ENCODE measurements around the gene RAB13. TPM values are rescaled to one million over a fixed set of nuclear protein-coding genes. Genes with fewer than 3 reads are reported as not detected.

RAB13 gene
- total RNA-seq, 1 donor from 2014 or later = 83.3 TPM

DNA sequence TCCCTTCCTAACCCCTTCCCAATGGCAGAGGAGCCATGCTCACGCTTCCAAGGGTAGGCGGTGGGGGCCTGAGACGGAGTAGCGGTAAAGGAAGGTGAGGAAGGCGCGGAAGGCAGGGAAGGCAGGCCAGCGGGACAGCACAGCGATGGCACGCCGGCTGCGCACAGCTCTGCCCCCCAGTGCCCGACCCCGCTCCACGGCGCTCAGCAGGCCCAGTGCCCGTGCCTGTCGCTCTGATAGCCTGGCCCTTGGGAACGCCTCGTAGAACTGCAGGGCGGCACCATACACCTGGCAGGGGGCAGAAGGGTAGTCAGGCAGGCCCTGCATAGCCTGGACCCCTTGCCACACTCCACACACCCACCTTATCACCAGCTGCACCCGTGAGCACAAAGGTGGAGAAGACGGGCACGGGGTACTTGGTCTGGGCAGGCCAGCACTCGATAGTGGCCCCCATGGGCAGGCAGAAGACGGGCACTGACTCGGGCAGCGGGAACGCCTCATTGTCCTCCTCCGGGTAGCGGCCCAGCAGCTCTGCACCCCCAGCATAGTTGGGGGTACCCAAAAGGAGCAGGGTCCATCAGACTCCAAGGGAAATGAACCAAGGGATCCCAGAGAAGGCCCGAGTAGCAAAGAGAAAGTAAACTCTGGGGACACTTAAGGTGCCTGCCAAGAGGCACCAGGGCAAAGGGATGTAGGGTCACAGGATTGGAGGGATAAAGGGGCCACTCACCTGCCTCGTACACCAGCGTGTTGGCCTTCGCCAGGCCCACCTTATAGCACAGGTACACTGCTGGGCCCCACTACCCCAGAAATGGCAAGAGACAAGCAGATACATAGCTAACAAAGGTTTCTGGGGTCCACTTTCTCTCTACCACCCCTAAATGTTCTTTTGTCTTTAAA lies 44.1 kb downstream of the RAB13 start:
- H3K36me3 Mint-ChIP-seq (ENCODE audit: insufficient read depth) = peaks cover 2% of the 10 kb centered on the region
- H3K27ac Mint-ChIP-seq = no peak overlapping the region
- no peaks in the 10 kb centered on the region for H3K9me3 Mint-ChIP-seq (ENCODE audit: low read depth)
- H3K4me3 Mint-ChIP-seq (ENCODE audit: low read depth) = no peak overlapping the region
- no peak for DNase-seq (ENCODE audit: low spot score, unreplicated experiment)
- TF ChIP-seq, protein P1, sequence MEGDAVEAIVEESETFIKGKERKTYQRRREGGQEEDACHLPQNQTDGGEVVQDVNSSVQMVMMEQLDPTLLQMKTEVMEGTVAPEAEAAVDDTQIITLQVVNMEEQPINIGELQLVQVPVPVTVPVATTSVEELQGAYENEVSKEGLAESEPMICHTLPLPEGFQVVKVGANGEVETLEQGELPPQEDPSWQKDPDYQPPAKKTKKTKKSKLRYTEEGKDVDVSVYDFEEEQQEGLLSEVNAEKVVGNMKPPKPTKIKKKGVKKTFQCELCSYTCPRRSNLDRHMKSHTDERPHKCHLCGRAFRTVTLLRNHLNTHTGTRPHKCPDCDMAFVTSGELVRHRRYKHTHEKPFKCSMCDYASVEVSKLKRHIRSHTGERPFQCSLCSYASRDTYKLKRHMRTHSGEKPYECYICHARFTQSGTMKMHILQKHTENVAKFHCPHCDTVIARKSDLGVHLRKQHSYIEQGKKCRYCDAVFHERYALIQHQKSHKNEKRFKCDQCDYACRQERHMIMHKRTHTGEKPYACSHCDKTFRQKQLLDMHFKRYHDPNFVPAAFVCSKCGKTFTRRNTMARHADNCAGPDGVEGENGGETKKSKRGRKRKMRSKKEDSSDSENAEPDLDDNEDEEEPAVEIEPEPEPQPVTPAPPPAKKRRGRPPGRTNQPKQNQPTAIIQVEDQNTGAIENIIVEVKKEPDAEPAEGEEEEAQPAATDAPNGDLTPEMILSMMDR (IDR thresholded peaks at IDR 0.05; ENCODE audit: unreplicated experiment) = no peak
- H3K27me3 Mint-ChIP-seq = no peaks in the 10 kb centered on the region
- H3K4me1 Mint-ChIP-seq (ENCODE audit: low read depth) = peaks cover 7% of the 10 kb centered on the region

DNA sequence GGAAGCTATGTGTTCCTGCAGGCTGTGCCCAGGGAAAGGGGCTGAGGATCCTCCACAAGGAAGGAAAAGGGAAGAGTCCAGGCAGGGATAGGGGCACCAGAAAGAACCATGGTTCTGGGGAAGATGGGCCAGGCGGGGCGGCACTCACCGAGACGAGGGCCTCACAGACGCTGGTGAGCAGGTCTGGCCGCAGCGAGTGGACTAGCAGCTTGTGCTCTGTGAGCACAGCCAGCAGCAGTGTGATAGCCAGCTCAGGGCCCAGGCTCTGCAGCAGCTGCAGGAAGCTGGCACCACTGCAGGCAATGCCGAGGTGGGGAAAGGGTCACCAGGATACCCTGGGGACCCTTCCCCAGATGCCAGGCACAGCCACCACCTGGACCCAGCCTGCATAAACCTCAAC lies 45.4 kb downstream of the RAB13 start:
- H3K27me3 Mint-ChIP-seq = no peaks in the 10 kb centered on the region
- H3K4me3 Mint-ChIP-seq (ENCODE audit: low read depth) = no peak overlapping the region
- H3K27ac Mint-ChIP-seq = no peak overlapping the region
- peaks cover 6% of the 10 kb centered on the region for H3K36me3 Mint-ChIP-seq (ENCODE audit: insufficient read depth)
- no peaks in the 10 kb centered on the region for H3K9me3 Mint-ChIP-seq (ENCODE audit: low read depth)
- TF ChIP-seq, protein P1 (IDR thresholded peaks at IDR 0.05; ENCODE audit: unreplicated experiment) = no peak
- no peak for DNase-seq (ENCODE audit: low spot score, unreplicated experiment)
- peaks cover 5% of the 10 kb centered on the region for H3K4me1 Mint-ChIP-seq (ENCODE audit: low read depth)

DNA sequence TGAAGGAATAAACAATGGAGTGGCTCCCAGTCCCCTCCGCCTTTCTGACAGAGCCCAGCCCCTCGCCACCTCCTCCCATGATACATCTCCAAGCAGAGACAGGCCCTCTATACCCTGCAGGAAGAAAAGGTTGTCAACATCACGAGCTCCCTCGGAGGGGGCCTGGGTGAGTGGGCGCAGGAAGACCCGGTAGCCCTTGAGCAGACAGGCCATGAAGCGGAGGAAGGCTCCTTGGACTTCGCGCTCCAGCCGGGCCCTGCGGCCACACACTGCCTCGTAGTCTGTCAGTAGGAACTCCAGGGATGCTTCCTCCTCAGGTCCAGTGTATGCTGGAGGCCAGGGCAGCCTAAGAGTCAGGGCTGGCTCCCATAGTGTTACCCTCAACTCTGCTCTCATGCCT lies 46.7 kb downstream of the RAB13 start:
- peaks cover 6% of the 10 kb centered on the region for H3K36me3 Mint-ChIP-seq (ENCODE audit: insufficient read depth)
- H3K9me3 Mint-ChIP-seq (ENCODE audit: low read depth) = no peaks in the 10 kb centered on the region
- peaks cover under 1% of the 10 kb centered on the region for H3K4me1 Mint-ChIP-seq (ENCODE audit: low read depth)
- no peaks in the 10 kb centered on the region for H3K27me3 Mint-ChIP-seq
- no peak for DNase-seq (ENCODE audit: low spot score, unreplicated experiment)
- TF ChIP-seq, protein P1 (IDR thresholded peaks at IDR 0.05; ENCODE audit: unreplicated experiment) = no peak
- H3K27ac Mint-ChIP-seq = no peak overlapping the region
- no peak overlapping the region for H3K4me3 Mint-ChIP-seq (ENCODE audit: low read depth)

DNA sequence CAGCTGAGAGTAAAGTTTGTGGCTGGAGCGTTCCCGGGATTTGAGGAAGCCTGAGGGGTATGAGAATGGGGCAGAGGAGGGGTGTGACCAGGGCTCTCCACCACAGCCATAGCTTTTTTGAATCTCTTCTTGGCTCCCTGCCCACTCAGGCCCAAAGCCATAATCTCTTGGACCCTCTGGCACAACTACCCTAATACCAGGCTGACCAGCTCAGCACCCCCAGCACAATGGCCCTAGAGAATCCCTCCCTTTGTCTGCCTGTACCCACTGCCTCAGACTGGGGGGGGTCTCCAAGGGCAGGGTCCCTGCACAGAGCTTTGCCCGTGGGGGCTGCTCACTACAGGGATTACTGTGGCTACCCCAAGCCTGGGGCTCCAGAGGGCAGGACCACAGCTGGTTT lies 47.1 kb downstream of the RAB13 start:
- no peaks in the 10 kb centered on the region for H3K27me3 Mint-ChIP-seq
- H3K9me3 Mint-ChIP-seq (ENCODE audit: low read depth) = no peaks in the 10 kb centered on the region
- peaks cover 6% of the 10 kb centered on the region for H3K36me3 Mint-ChIP-seq (ENCODE audit: insufficient read depth)
- no peaks in the 10 kb centered on the region for H3K4me1 Mint-ChIP-seq (ENCODE audit: low read depth)
- no peak overlapping the region for H3K4me3 Mint-ChIP-seq (ENCODE audit: low read depth)
- no peak for DNase-seq (ENCODE audit: low spot score, unreplicated experiment)
- TF ChIP-seq, protein P1 (IDR thresholded peaks at IDR 0.05; ENCODE audit: unreplicated experiment) = no peak
- no peak overlapping the region for H3K27ac Mint-ChIP-seq

DNA sequence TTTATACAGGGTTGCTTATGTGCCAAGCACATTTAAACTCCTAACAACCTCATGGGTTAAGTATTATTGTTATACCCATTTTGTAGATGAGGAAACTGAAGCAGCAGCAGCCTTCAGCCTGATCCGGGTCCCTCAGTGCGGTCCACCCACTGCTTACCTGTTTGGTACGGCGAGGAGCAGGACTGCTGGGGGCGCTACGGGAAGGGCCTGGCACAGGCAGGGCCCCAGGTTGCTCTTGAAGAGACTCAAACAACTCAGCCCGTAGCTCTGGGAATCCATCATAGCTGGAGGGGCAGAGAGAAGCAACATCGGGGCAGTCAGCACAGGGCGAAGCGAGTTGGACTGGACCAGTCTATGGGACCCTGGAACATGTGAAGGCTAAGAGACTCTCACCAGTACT lies 48.8 kb downstream of the RAB13 start:
- Mint-ChIP-seq H3K36me3 (ENCODE audit: insufficient read depth) (peaks cover 6% of the 10 kb centered on the region), H3K9me3 (ENCODE audit: low read depth) (no peaks in the 10 kb centered on the region), H3K27me3 (no peaks in the 10 kb centered on the region), H3K4me3 (ENCODE audit: low read depth) (no peak overlapping the region), H3K27ac (no peak overlapping the region), H3K4me1 (ENCODE audit: low read depth) (no peaks in the 10 kb centered on the region)
- TF ChIP-seq, protein P1 (IDR thresholded peaks at IDR 0.05; ENCODE audit: unreplicated experiment) = no peak
- DNase-seq (ENCODE audit: low spot score, unreplicated experiment) = no peak
